ENCODE measurements around the gene DCUN1D4.
A peak's percentile ranks its signal among the peaks of the same experiment; 100 is the strongest.

DCUN1D4 gene

GRCh38 chr4:51842554-51843308 lies at the start of gene DCUN1D4:
Gene DCUN1D4, plus strand, starts transcription at chr4:51843153. Its CDS starts 90 bp downstream, at chr4:51843243.
- DNase-seq, result peak; percentile 100

GRCh38 chr4:51820443-51821234 lies 22.3 kb upstream of the DCUN1D4 start:
- DNase-seq, result no peak

DNA sequence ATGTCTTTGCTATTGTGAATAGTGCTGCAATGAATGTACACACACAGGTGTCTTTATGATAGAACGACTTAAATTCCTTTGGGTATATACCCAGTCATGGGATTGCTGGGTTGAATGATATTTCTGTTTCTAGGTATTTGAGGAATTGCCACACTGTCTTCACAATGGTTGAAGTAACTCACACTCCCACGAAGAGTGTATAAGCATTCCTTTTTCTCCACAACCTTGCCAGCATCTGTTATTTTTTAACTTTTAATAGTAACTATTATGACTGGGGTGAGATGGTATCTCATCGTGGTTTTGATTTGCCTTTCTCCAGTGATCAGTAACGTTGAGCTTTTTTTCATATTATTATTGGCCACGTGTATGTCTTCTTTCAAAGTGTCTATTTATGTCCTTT lies 17.6 kb upstream of the DCUN1D4 start:
- no peak for DNase-seq

DNA sequence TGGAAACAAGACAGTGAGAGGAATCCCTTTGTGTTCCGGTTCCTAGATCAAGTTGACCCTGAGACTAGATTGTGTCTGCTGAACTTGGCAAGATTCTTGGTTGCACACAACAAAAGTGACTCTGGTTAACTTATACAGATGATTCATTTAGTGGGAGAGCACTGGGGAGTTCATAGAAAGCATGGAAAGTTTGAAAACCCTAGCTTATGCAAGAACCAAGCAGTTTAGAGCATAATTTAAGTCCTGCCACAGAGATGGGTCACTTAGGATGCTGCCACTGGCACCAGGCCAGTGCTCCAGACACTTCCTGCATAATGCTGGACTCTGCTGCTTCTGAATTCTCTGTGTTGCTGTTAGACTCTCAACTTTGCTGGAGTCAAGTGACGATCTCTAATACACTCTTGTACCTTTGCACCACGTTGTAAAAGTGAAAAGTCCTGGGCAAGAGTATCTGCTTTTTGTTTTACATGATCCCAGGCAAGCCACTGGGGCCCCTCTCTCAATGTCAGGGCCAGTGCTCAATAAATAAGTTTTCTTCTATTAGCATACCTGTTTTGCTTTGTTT lies 12.7 kb upstream of the DCUN1D4 start:
- no peak for DNase-seq

DNA sequence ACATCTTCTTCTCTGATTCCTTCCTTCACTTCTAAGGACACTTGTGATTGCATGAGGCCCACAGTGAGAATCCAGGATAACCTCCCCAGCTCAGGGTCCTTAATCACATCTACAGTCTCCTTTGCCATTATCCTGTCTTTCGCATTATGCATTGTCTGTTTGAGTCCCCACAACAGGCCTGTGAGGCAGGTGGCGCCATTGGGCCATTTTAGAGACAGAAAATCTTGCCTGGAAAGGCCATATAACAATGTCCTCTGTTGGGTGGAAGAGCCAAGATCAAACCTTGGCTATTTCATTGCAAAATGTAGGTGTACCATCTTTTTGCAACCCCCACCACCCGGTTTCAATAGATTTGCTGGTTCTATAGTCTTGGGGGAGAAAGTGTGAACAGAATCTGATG lies 11.8 kb upstream of the DCUN1D4 start:
- DNase-seq, result peak; percentile 53

GRCh38 chr4:51833236-51833635 lies 9.7 kb upstream of the DCUN1D4 start:
- no peak for DNase-seq

DNA sequence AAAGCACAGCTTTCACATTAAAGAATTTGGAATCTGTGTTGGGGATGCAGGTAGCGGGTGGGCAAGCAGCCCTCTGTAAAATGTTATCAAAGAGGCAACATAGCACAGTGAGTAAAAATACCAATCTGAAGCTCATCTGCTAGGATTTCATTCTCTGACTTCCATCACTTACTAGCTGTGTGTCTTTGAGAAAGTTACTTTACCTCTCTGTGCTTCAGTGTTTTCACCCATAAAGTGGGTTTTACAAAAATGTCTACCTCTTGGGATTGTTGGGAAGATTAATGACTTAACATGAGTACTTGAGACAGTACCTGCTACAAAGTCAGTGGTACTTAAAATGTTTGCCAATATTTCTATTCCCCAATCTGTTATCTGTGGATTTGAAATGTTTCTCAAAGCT lies 7.9 kb upstream of the DCUN1D4 start:
- DNase-seq, result no peak

GRCh38 chr4:51835855-51836254 lies 7.1 kb upstream of the DCUN1D4 start:
- DNase-seq, result no peak

- DNase-seq, result no peak
Observed at GRCh38 chr4:51836549-51836948, 6.4 kb upstream of the DCUN1D4 start.

- no peak for DNase-seq
Observed at GRCh38 chr4:51840781-51841180, 2.2 kb upstream of the DCUN1D4 start.

DNA sequence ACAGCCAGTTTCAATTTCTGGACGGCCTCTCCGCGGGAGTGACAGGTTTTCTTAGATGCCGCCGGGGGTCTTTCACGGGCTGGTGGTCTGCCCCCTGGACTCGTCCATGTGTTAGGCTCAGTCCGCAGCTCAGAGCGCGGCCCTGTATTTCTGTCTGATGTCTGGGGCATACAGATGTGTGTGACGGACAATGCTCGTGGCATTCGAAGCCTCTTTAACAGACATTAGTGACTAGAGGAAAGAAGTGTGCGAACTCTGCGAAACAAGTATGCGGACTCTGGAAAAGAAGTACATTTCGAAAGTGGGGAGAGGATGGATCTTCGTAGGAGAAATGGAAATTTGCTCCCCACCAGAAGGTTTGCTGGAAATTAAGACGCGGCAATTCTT lies 793 bp upstream of the DCUN1D4 start:
- DNase-seq, result peak; percentile 48

DNA sequence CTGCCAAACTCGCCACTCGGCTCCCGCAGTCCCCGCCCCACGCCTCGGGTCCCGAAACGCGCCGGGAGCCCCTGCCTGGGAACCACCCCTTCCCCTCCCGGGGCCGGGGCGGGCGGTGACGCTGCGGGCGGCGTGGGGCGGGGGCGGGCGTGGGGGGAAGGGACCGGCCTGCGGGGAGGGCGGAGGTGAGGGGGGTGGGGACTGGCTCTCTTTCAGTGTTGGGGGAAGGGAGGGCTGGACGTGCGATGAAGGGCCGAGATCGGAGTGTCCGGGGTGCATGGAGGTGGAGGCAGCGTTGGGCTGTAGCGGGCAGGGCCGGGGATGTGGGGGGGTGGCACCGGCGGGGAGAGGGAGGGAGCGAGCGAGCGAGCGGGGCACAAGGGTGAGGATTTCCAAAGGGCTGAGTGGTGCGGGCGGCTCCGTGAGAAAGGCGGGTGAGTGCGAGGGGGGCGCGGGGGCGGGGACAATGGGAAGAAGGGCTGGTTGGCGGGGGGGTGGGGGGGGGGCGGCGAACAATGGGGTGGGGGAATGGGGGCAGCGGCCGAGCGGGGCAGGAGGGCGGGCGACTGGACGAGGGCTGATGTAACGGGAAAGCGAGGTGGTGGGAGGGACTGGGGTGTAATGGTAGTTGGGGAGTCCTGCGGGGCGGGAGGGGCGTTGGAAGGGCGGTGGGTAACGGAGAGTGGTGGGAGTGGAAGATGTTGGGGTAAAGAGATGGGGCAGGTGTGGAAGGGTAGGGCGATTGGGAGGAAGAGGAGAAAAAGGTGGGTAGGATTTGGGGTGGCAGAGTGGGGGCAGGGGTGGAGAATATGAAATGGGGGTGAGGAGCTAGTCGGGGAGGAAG lies 578 bp downstream of the DCUN1D4 start:
- DNase-seq, result peak; percentile 83

DNA sequence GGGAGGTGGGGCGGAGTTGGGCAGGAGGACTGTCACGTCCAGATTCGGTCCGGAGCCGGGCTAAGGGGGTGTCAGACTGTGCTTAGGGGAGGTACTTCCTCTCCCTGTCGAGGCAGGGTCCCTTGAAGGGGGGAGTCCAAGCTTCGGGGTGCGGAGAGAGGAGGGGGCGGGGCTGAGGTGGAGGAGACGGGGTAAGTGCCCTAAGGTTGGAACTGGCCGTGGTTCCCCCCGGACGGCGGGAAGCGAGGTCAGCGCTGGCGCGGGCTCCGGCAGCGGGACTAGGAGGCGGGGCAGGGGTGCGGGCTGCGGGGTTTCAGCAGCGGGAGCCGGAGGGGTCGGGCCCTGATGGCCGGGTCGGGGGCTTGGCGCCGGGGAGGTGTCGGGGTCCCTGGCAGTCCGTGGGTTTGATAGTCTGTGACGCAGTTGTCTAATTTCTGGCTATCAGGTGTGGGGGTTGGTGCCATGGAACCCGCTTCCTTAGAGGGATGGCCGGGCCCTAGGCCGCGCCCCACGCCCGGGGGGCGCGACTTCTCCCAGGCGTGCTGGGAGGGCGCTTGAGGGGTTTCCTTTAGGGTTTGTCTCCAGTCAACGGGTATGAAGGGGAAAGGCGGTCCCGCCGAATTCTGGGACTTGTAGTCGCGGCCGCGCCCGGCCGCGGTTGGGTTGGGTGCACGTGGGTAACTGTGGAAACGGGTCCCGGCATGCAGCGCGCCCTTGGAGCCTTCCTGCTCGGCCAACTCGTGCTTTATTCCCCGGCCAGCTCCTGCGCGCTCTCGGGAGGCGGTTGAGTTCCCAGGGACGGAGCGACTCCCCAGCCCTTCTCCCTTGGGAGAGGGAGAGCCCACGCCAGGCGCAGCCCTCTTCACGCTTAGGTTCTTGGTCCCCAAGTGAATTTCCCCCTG lies 1.5 kb downstream of the DCUN1D4 start:
- peak; percentile 96 for DNase-seq

- no peak for DNase-seq
Observed at GRCh38 chr4:51845055-51845426, 2.1 kb downstream of the DCUN1D4 start.

DNA sequence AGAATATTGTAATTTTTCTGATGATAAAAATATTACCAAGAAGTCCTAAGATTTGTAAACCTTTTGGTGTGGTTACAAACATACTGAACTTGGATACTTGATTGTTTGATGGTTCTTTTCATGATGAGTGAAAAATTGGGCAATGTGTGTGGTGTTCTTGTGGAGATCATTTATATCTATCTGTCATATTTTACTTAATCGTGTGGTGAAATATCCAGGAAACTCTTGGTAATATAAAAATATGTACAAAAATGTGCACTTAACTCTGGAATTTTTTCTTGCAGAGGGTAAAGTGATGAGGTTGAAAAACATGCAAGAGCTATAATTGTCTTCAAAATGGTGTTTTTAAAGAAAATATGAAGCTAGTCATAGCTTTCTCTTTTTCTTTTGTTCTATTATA lies 2.8 kb downstream of the DCUN1D4 start:
- no peak for DNase-seq

DNA sequence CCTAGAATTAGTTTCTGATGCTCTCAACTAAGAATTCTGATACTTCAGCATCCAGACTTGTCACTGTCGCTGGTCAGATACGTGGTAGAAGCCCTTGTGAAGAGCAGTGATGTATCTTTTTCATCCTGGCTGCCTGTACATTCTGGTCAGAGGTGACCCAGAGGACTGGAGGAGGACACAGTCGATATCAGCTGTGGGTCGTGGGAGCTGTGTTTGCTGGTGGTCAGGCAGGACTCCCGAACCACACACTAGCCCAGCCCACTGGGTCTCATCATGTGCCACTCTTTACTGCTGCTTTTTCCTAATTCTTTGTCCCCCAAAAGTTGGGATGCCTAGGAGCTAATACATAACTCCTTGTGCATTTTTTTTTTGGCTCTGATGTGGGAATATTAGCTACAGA lies 6.5 kb downstream of the DCUN1D4 start:
- DNase-seq, result no peak

GRCh38 chr4:51850294-51850693 lies 7.3 kb downstream of the DCUN1D4 start:
- no peak for DNase-seq

DNA sequence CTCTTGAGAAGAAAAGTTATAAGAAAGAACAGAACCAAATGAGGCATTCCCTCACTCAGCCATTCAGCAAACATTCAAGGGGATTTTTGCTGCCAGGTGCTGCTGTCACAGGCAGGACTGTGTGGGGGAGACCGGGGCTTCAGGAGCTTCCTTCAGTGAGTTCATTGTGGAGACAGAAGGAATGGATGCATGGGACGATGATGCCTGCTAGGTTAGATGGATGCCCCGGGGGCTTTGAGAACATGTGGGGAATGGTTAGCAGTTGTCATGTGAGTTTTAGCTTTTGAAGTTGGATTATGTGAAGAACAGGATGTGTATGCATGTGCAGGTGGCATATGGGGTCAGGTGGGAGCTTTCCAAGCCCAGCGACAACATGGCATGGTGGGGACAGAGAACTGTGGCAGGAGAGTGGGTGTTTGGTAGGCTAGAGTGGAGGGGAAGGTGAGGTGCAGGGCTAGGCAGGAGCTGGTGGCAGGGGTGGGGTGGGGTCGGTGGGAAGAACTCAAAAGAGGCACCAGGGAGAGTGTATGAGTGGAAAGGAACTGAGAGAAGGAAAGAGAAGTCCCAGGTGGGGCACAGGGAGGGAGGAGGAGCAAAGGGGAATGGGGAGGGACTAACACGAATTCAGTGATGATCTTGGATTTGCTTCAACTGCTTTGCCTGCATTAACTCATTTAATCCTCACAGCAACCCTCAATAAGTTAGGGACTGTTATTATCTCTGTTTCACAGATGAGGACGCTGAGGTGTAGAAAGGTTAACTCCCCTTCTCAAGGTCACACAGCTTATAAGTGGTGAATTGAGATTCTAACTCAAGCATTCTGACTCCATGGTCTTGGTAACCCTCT lies 8.4 kb downstream of the DCUN1D4 start:
- no peak for DNase-seq

DNA sequence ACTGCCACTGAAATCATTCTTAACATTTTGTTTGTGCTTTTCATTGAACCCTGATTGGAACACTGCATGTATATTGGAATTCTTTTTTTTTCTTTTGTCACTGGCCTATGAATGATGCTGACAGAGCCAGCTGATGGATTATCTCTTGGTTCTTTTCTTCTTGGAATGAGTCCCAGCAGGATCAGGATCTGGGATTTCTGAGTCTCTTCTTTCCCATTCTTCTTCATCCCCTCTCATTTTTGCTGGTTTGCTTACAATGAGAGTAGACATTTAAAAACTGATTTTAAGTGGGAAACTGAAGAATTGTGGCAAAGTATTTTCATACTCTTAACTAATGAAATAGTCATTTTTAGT lies 9.0 kb downstream of the DCUN1D4 start:
- no peak for DNase-seq

DNA sequence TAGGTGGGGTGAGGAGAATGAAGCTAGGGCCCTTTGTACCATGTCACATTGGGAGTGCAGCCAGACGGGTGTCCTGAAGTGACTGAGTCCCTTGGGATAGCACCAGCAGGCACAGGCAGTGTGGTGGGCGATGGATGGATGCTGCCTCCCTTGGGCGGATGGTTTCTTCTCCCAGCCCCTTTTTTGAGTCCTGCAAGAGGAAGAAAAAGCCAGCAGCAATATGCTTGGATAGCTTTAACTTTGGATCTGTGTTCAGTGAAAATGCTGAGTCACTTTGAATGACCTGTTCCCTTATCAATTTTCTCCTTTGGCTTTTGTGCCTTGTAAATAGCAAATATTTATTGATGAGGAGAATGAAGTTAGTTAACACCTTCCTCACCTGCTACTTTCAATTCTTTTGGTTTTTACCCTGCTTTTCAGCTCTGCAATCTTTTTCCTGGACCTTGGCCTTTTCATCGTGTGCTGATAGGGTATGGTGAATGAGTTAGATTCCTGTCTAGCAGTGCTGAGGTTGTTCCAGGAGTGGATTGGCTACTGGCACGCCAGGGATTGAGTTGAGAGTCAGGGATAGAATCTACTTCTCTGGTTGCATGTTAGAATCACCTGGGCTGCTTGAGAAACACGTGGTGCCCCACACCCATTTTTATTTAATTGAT lies 10.2 kb downstream of the DCUN1D4 start:
- DNase-seq, result no peak

DNA sequence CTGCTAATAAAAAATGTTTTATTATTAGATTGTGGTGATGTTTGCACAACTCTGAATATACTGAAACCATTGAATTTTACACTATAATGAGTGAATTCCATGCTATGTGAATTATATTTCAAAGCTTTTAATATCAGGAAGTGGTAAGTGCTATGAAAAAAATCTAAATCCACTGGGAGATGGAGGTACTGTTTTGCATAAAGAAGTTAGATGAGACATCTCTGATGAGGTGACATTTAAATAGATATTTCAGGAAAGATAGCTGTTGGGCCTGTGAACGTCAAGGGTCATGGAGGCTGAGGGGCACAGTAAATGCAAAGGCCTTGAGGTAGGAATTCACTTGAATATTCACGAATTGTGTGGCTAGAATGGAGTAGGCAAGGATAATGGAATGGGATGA lies 12.3 kb downstream of the DCUN1D4 start:
- no peak for DNase-seq

All from NCI-H146 (cell line).